ENCODE results near the gene PIK3C2B.

The PIK3C2B gene

DNA sequence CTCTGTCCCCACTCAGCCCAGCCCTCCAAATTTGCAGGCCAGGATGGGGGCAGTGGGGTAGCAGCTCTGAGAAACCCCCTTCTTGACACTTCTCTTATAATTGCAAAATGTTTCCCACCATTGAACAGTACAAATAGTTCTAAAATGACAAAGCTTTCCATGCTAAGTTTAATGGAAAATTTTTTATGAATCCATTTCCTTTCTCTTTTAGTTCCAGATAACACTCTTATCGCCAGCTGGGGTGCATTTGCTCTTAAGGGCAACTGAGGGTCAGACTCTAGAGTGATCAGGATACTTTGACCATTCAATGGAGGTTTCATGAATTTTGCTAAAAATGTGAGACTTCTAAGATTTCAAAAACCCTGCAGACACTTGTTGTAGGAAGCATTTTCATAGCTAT is 29.9 kb downstream of the PIK3C2B start:
- no peak overlapping the region for H3K4me3 ChIP-seq (ENCODE audit: control insufficient read depth, low read depth, low read length)
- TF ChIP-seq, protein P1, sequence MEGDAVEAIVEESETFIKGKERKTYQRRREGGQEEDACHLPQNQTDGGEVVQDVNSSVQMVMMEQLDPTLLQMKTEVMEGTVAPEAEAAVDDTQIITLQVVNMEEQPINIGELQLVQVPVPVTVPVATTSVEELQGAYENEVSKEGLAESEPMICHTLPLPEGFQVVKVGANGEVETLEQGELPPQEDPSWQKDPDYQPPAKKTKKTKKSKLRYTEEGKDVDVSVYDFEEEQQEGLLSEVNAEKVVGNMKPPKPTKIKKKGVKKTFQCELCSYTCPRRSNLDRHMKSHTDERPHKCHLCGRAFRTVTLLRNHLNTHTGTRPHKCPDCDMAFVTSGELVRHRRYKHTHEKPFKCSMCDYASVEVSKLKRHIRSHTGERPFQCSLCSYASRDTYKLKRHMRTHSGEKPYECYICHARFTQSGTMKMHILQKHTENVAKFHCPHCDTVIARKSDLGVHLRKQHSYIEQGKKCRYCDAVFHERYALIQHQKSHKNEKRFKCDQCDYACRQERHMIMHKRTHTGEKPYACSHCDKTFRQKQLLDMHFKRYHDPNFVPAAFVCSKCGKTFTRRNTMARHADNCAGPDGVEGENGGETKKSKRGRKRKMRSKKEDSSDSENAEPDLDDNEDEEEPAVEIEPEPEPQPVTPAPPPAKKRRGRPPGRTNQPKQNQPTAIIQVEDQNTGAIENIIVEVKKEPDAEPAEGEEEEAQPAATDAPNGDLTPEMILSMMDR (IDR thresholded peaks at IDR 0.05; ENCODE audit: control insufficient read depth, insufficient read depth, low read depth, low read length, missing control alignments) = no peak
- no peak for DNase-seq (ENCODE audit: low read depth)

- H3K4me3 ChIP-seq (ENCODE audit: control insufficient read depth, low read depth, low read length) = no peak overlapping the region
- TF ChIP-seq, protein P1 (IDR thresholded peaks at IDR 0.05; ENCODE audit: control insufficient read depth, insufficient read depth, low read depth, low read length, missing control alignments) = no peak
- no peak for DNase-seq (ENCODE audit: low read depth)
Observed at GRCh38 chr1:204464187-204464631, 30.4 kb downstream of the PIK3C2B start.

DNA sequence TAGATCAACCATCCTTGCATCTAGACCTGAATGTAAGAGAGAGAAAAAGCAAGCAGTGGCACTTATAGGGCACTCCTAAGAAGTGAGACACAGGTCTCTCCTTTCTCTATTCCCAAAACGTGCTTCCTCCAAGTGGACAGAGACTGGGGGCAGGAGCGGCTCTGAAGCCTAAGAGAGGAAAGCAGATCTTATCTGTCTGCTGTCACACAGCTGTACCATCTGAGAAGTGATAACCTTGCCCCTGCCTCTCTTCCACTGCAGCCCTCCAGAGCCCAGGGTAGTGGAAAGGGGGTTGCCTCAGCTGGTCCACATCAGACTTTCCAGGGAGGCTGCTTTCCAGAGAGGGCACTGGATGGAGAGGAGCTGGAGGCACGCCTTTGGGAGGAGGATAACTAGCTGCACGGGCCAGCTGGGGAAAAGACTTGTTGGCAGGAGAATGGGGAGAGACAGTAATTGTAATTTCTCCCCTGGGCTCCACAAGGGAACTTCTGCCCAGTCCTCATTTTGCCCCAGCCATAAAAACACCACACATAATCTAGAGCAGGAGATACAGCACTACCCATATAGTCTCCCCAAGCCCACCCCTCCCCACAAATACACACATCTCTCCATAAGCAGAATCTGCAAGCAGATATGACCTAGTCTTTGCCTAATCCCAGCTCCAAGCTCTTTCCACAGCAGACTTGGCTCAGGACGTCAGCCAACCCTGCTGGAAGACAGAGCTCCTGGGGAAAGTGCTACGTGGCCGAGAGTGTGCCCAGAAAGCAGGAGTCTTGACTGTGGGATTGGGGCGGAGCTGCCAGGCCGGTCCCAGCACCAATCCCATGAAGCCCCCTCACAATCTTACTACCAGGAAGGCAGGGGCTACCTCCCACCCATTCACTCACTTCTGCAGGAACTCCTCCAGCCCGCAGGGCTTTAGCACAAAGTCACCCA is 31.2 kb downstream of the PIK3C2B start:
- no peak overlapping the region for H3K4me3 ChIP-seq (ENCODE audit: control insufficient read depth, low read depth, low read length)
- DNase-seq (ENCODE audit: low read depth) = no peak
- TF ChIP-seq, protein P1 (IDR thresholded peaks at IDR 0.05; ENCODE audit: control insufficient read depth, insufficient read depth, low read depth, low read length, missing control alignments) = no peak

- no peak for DNase-seq (ENCODE audit: low read depth)
- TF ChIP-seq, protein P1 (IDR thresholded peaks at IDR 0.05; ENCODE audit: control insufficient read depth, insufficient read depth, low read depth, low read length, missing control alignments) = no peak
- H3K4me3 ChIP-seq (ENCODE audit: control insufficient read depth, low read depth, low read length) = no peak overlapping the region
Observed at GRCh38 chr1:204462229-204462561, 32.4 kb downstream of the PIK3C2B start.

DNA sequence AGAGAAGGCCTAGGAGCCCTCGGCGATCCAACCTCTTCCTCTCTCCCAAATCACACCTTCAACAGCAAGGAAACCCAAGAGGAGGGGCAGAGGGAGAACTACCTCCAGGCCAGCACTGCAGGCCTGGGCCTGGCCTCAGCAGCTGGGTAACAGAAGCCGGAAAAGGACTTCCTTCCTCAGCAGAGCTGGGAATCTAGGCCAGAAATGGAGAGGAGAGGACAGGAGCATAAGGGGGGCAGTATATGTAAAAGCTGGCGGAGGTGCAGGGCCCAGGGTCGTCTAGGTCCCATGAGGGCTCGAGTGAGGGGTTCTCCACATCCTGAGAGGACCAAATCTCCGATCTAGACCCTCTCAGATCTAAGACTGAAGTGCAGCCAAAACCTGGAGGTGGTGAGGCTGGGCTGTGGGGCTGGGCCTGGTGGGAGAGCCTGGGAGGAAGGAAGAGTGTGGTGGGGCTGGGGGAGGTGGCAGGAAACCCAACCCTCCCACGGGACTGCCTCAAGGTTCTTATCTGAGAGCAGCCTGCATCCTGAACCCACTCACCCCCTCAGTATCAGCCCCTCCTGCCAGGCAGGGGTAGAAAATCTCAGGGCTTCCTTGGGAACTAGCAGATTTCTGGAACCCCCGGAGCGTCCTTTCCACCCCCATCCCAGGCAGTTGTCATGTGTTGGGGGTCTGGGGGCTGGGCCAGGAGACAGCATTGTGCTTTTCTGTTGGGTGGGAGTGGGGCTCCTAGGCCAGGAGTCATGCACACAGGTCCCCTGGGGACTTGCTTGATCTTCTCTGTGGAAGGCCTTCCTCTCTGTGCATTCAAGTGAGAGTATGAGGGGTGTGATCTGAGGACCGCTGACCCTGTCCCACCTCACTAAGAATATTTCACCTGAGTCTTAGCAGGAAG is 33.0 kb downstream of the PIK3C2B start:
- no peak overlapping the region for H3K4me3 ChIP-seq (ENCODE audit: control insufficient read depth, low read depth, low read length)
- TF ChIP-seq, protein P1 (IDR thresholded peaks at IDR 0.05; ENCODE audit: control insufficient read depth, insufficient read depth, low read depth, low read length, missing control alignments) = no peak
- no peak for DNase-seq (ENCODE audit: low read depth)

DNA sequence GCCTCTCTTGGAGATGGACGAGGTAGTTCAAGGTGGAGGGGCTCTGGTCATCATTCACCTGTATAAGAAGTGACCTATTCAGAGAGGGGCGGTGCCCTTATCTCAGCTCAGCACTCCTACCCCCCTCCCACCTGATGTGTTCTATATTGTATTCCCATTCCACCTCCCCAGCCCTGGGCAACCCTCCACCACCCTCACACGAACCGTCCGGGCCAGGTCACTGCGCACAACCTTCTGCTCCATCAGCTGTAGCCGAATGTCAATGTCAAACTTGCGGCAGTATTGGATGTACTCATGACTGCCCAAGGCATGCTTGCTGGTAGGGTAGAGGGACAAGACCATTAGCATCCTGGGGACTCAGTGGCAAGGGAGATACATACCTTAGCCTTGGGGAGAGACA is 34.3 kb downstream of the PIK3C2B start:
- TF ChIP-seq, protein P1 (IDR thresholded peaks at IDR 0.05; ENCODE audit: control insufficient read depth, insufficient read depth, low read depth, low read length, missing control alignments) = no peak
- DNase-seq (ENCODE audit: low read depth) = no peak
- no peak overlapping the region for H3K4me3 ChIP-seq (ENCODE audit: control insufficient read depth, low read depth, low read length)
